ENCODE data around the gene GRIA1. TPM values are rescaled to one million over a fixed set of nuclear protein-coding genes. Genes with fewer than 3 reads are reported as not detected.

The GRIA1 gene
- total RNA-seq, 3 donors from 2014 or later, result 0.10 to 0.54 TPM; not detected in 1

- ATAC-seq (no peak), DNase-seq (no peak)
- Histone ChIP-seq H3K4me1 (ENCODE audit: low read depth) (no peaks in the 10 kb centered on the region), H3K36me3 (ENCODE audit: low read depth) (no peaks in the 10 kb centered on the region), H3K9me3 (no peaks in the 10 kb centered on the region), H3K4me3 (no peak overlapping the region)
- TF ChIP-seq CTCF (IDR thresholded peaks at IDR 0.05), result no peak
- intact Hi-C loops (cut with DNase I, micrococcal nuclease), result no loop called here
These were observed 104.3 kb downstream of the GRIA1 start for GRCh38 chr5:153594785-153595184.

GRCh38 chr5:153598099-153598498 is 107.6 kb downstream of the GRIA1 start:
- Histone ChIP-seq H3K9me3 (no peaks in the 10 kb centered on the region), H3K4me3 (no peak overlapping the region), H3K4me1 (ENCODE audit: low read depth) (no peaks in the 10 kb centered on the region), H3K36me3 (ENCODE audit: low read depth) (no peaks in the 10 kb centered on the region)
- TF ChIP-seq CTCF (IDR thresholded peaks at IDR 0.05), result no peak
- intact Hi-C loops (cut with DNase I, micrococcal nuclease), result no loop called here
- DNase-seq, result no peak
- no peak for ATAC-seq

- TF ChIP-seq CTCF (IDR thresholded peaks at IDR 0.05), result no peak
- no peaks in the 10 kb centered on the region for H3K36me3 ChIP-seq (ENCODE audit: low read depth)
- H3K9me3 ChIP-seq, result no peaks in the 10 kb centered on the region
- no peak overlapping the region for H3K4me3 ChIP-seq
- no peaks in the 10 kb centered on the region for H3K4me1 ChIP-seq (ENCODE audit: low read depth)
- intact Hi-C loops (cut with DNase I, micrococcal nuclease), result no loop called here
- no peak for ATAC-seq
- no peak for DNase-seq
These were observed 110.9 kb downstream of the GRIA1 start for GRCh38 chr5:153601377-153601776.

GRCh38 chr5:153605386-153605785 is 114.9 kb downstream of the GRIA1 start:
- intact Hi-C loops (cut with DNase I, micrococcal nuclease), result no loop called here
- no peak for ATAC-seq
- Histone ChIP-seq H3K4me3 (no peak overlapping the region), H3K4me1 (ENCODE audit: low read depth) (no peaks in the 10 kb centered on the region), H3K9me3 (no peaks in the 10 kb centered on the region), H3K36me3 (ENCODE audit: low read depth) (no peaks in the 10 kb centered on the region)
- no peak for DNase-seq
- no peak for TF ChIP-seq CTCF (IDR thresholded peaks at IDR 0.05)

GRCh38 chr5:153610009-153610408 is 119.5 kb downstream of the GRIA1 start:
- Histone ChIP-seq H3K4me3 (no peak overlapping the region), H3K9me3 (no peaks in the 10 kb centered on the region), H3K36me3 (ENCODE audit: low read depth) (no peaks in the 10 kb centered on the region), H3K4me1 (ENCODE audit: low read depth) (no peaks in the 10 kb centered on the region)
- no peak for TF ChIP-seq CTCF (IDR thresholded peaks at IDR 0.05)
- DNase-seq, result no peak
- ATAC-seq, result no peak
- intact Hi-C loops (cut with DNase I, micrococcal nuclease), result no loop called here

- DNase-seq, result no peak
- Histone ChIP-seq H3K4me3 (no peak overlapping the region), H3K9me3 (no peaks in the 10 kb centered on the region), H3K4me1 (ENCODE audit: low read depth) (no peaks in the 10 kb centered on the region), H3K36me3 (ENCODE audit: low read depth) (no peaks in the 10 kb centered on the region)
- TF ChIP-seq CTCF (IDR thresholded peaks at IDR 0.05), result no peak
- ATAC-seq, result no peak
- intact Hi-C loops (cut with DNase I, micrococcal nuclease), result no loop called here
These were observed 120.3 kb downstream of the GRIA1 start for GRCh38 chr5:153610811-153611210.
